ENCODE results near the gene KDM4B.

Gene KDM4B

GRCh38 chr19:5149508-5149907, 180.6 kb downstream of the KDM4B start:
- no peaks in the 10 kb centered on the region for H3K27me3 ChIP-seq (ENCODE audit: insufficient read depth, poor library complexity, severe bottlenecking)
- DNase-seq (ENCODE audit: low spot score) (peak; percentile 42), ATAC-seq (ENCODE audit: low read depth) (no peak)
- TF ChIP-seq CTCF (IDR thresholded peaks at IDR 0.05; ENCODE audit: poor library complexity, severe bottlenecking) = no peak
- H3K36me3 ChIP-seq (ENCODE audit: low read depth) = peaks cover 8% of the 10 kb centered on the region
- no peaks in the 10 kb centered on the region for H3K4me1 ChIP-seq (ENCODE audit: insufficient read depth, poor library complexity, severe bottlenecking)
- H3K4me3 ChIP-seq (ENCODE audit: severe bottlenecking) = no peak overlapping the region
- H3K9me3 ChIP-seq (ENCODE audit: severe bottlenecking) = no peaks in the 10 kb centered on the region
- H3K27ac ChIP-seq (ENCODE audit: poor library complexity, severe bottlenecking) = no peak overlapping the region

DNA sequence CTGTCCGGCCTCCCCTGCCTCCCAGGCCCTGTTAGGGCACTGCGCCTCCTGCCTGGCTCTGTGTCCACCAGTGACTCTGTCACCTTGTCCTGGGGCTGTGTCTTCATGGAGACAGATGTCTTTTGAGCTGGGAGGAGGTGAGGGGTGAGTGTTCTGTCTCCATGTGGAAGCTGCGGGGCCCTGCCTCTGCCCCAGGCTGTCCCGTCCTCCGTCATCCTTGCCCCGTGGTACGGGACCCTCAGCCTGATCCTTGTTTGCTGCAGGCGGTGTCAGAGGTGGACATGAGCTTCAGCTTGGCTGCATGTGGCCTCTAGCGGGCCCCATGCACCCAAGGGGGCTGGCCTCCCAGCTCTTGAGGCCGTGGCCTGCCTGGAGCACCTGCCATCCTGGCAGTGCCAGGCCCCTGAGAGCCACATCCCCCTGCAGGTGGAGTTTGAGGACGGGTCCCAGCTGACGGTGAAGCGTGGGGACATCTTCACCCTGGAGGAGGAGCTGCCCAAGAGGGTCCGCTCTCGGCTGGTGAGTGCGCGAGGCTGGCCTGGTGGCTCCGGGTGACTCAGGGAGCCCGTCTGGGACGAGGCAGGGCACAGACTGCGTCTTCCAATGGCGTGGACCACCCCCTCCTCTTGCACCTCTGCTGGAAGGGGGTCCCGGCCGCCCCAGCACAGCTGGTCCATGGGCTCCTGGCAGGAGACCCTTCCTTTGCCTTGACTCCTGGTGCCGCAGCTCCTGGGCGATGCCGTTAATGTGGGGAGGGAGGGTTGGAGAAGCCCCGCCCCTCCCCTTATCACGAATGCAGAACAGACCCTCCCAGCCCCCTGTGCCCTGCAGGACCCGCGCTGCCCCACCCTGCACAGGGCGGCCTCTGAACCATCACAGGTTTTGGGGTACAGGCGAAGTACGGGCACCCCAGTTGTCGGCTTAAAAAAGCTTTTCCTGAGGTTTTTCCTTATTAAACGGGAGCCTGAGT, 181.3 kb downstream of the KDM4B start:
- Histone ChIP-seq H3K4me3 (ENCODE audit: severe bottlenecking) (no peak overlapping the region), H3K4me1 (ENCODE audit: insufficient read depth, poor library complexity, severe bottlenecking) (no peaks in the 10 kb centered on the region), H3K36me3 (ENCODE audit: low read depth) (peaks cover 5% of the 10 kb centered on the region), H3K27ac (ENCODE audit: poor library complexity, severe bottlenecking) (no peak overlapping the region), H3K9me3 (ENCODE audit: severe bottlenecking) (no peaks in the 10 kb centered on the region), H3K27me3 (ENCODE audit: insufficient read depth, poor library complexity, severe bottlenecking) (no peaks in the 10 kb centered on the region)
- no peak for ATAC-seq (ENCODE audit: low read depth)
- DNase-seq (ENCODE audit: low spot score) = peak; percentile 56
- TF ChIP-seq CTCF (IDR thresholded peaks at IDR 0.05; ENCODE audit: poor library complexity, severe bottlenecking) = no peak

DNA sequence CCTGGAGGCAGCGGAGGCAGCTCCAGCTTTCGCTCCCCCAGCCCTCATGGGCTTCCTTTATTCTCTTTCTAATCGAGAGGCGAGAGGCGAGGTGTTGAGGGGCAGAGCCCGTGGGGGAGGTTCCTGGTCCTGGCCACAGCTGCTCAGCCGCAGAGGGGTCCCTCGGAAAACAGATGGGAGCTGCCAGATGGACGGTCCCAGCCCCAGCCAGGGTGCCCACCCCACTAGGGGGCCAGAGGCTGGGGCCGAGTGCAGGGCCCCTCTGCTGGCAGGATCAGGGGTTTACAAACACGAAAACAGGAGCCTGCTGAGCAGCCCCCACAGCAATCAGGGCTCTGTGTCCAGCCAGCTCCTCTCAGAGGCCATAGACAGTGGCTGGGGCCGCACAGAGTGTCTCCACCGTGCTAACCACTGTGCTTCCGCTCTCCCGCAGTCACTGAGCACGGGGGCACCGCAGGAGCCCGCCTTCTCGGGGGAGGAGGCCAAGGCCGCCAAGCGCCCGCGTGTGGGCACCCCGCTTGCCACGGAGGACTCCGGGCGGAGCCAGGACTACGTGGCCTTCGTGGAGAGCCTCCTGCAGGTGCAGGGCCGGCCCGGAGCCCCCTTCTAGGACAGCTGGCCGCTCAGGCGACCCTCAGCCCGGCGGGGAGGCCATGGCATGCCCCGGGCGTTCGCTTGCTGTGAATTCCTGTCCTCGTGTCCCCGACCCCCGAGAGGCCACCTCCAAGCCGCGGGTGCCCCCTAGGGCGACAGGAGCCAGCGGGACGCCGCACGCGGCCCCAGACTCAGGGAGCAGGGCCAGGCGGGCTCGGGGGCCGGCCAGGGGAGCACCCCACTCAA, 182.2 kb downstream of the KDM4B start:
- H3K27ac ChIP-seq (ENCODE audit: poor library complexity, severe bottlenecking) = no peak overlapping the region
- H3K4me3 ChIP-seq (ENCODE audit: severe bottlenecking) = no peak overlapping the region
- peak; percentile 49 for DNase-seq (ENCODE audit: low spot score)
- no peak for TF ChIP-seq CTCF (IDR thresholded peaks at IDR 0.05; ENCODE audit: poor library complexity, severe bottlenecking)
- H3K27me3 ChIP-seq (ENCODE audit: insufficient read depth, poor library complexity, severe bottlenecking) = no peaks in the 10 kb centered on the region
- no peak for ATAC-seq (ENCODE audit: low read depth)
- H3K9me3 ChIP-seq (ENCODE audit: severe bottlenecking) = no peaks in the 10 kb centered on the region
- H3K36me3 ChIP-seq (ENCODE audit: low read depth) = no peaks in the 10 kb centered on the region
- no peaks in the 10 kb centered on the region for H3K4me1 ChIP-seq (ENCODE audit: insufficient read depth, poor library complexity, severe bottlenecking)

- no peaks in the 10 kb centered on the region for H3K9me3 ChIP-seq (ENCODE audit: severe bottlenecking)
- TF ChIP-seq CTCF (IDR thresholded peaks at IDR 0.05; ENCODE audit: poor library complexity, severe bottlenecking) = no peak
- H3K36me3 ChIP-seq (ENCODE audit: low read depth) = no peaks in the 10 kb centered on the region
- no peaks in the 10 kb centered on the region for H3K27me3 ChIP-seq (ENCODE audit: insufficient read depth, poor library complexity, severe bottlenecking)
- ATAC-seq (ENCODE audit: low read depth) = no peak
- H3K27ac ChIP-seq (ENCODE audit: poor library complexity, severe bottlenecking) = no peak overlapping the region
- no peak for DNase-seq (ENCODE audit: low spot score)
- H3K4me1 ChIP-seq (ENCODE audit: insufficient read depth, poor library complexity, severe bottlenecking) = no peaks in the 10 kb centered on the region
- H3K4me3 ChIP-seq (ENCODE audit: severe bottlenecking) = no peak overlapping the region
Measured at GRCh38 chr19:5152013-5152763, 183.3 kb downstream of the KDM4B start.
